H9 (cell line): ENCODE results near the gene TMBIM1. TPM values are rescaled to one million over a fixed set of nuclear protein-coding genes. Genes with fewer than 3 reads are reported as not detected.

Source experiments
- DNase-seq: peaks from one replicate; pipeline ENCODE4 v3.0.0-alpha.2; 2017
- H2AFZ ChIP-seq: one replicate; pipeline ENCODE4 v1.6.1; 2013; ENCODE audit warnings: mild to moderate bottlenecking, low read length, control low read depth, moderate library complexity
- H2AK5ac ChIP-seq: 2 replicates; pipeline ENCODE4 v1.6.1; 2013; ENCODE audit warnings: low read length, control low read depth, mixed read lengths; ENCODE audit not compliant: insufficient read length
- H2BK120ac ChIP-seq: one replicate; pipeline ENCODE4 v1.6.1; 2013; ENCODE audit warnings: low read depth, mild to moderate bottlenecking, low read length, control low read depth, inconsistent platforms; ENCODE audit not compliant: poor library complexity, severe bottlenecking
- H2BK12ac ChIP-seq: 2 replicates; pipeline ENCODE4 v1.6.1; 2013; ENCODE audit warnings: low read length, control low read depth, mixed read lengths, low read depth; ENCODE audit not compliant: insufficient read length
- H2BK15ac ChIP-seq: 2 replicates; pipeline ENCODE4 v1.6.1; 2013; ENCODE audit warnings: low read depth, low read length, control low read depth
- H2BK20ac ChIP-seq: one replicate; pipeline ENCODE4 v1.6.1; 2013; ENCODE audit warnings: low read depth, mild to moderate bottlenecking, low read length, control low read depth, inconsistent platforms; ENCODE audit not compliant: poor library complexity, severe bottlenecking
- H2BK5ac ChIP-seq: 2 replicates; pipeline ENCODE4 v1.6.1; 2013; ENCODE audit warnings: low read length, control low read depth, mixed read lengths; ENCODE audit not compliant: insufficient read length
- H3K14ac ChIP-seq: 2 replicates; pipeline ENCODE4 v1.6.1; 2013; ENCODE audit warnings: low read length, control low read depth; ENCODE audit not compliant: insufficient read depth
- H3K18ac ChIP-seq: 2 replicates; pipeline ENCODE4 v1.6.1; 2013; ENCODE audit warnings: low read depth, mild to moderate bottlenecking, mixed read lengths, low read length, control low read depth; ENCODE audit not compliant: insufficient read length
- H3K23ac ChIP-seq: 2 replicates; pipeline ENCODE4 v1.6.1; 2013; ENCODE audit warnings: low read length, control low read depth, mixed read lengths, low read depth; ENCODE audit not compliant: insufficient read length
- H3K23me2 ChIP-seq: 2 replicates; pipeline ENCODE4 v1.6.1; 2013; ENCODE audit warnings: low read depth, mild to moderate bottlenecking, mixed read lengths, low read length, control low read depth; ENCODE audit not compliant: insufficient read length, poor library complexity, severe bottlenecking
- H3K27ac ChIP-seq: 2 replicates; pipeline ENCODE4 v1.5.1; 2013; ENCODE audit warnings: low read length, control low read depth, mixed read lengths, low read depth; ENCODE audit not compliant: insufficient read length
- H3K27me3 ChIP-seq: 2 replicates; pipeline ENCODE4 v1.6.1; 2013; ENCODE audit warnings: low read length, control low read depth, inconsistent platforms; ENCODE audit not compliant: insufficient read depth
- H3K4ac ChIP-seq: 2 replicates; pipeline ENCODE4 v1.6.1; 2013; ENCODE audit warnings: low read depth, mild to moderate bottlenecking, control low read depth, inconsistent platforms, low read length, moderate library complexity
- H3K4me1 ChIP-seq: 2 replicates; pipeline ENCODE4 v1.6.1; 2013; ENCODE audit warnings: low read length, control low read depth, inconsistent platforms; ENCODE audit not compliant: insufficient read depth
- H3K4me2 ChIP-seq: 2 replicates; pipeline ENCODE4 v1.6.1; 2013; ENCODE audit warnings: low read length, control low read depth, mixed read lengths; ENCODE audit not compliant: insufficient read length, insufficient read depth
- H3K56ac ChIP-seq: 2 replicates; pipeline ENCODE4 v1.6.1; 2013; ENCODE audit warnings: low read depth, mild to moderate bottlenecking, mixed read lengths, low read length, control low read depth; ENCODE audit not compliant: insufficient read length
- H3K79me1 ChIP-seq: 2 replicates; pipeline ENCODE4 v1.6.1; 2013; ENCODE audit warnings: low read depth, mild to moderate bottlenecking, moderate library complexity, low read length, control low read depth, inconsistent platforms; ENCODE audit not compliant: insufficient read depth, poor library complexity, severe bottlenecking
- H3K79me2 ChIP-seq: 2 replicates; pipeline ENCODE4 v1.6.1; 2013; ENCODE audit warnings: low read length, control low read depth, inconsistent platforms; ENCODE audit not compliant: insufficient read depth
- H3K9ac ChIP-seq: 2 replicates; pipeline ENCODE4 v1.6.1; 2013; ENCODE audit warnings: low read length, control low read depth, mixed read lengths; ENCODE audit not compliant: insufficient read length; ENCODE audit errors: extremely low read depth
- H3K9me3 ChIP-seq: one replicate; pipeline ENCODE4 v1.6.1; 2013; ENCODE audit warnings: low read depth, low read length, inconsistent platforms; ENCODE audit not compliant: control insufficient read depth
- H3T11ph ChIP-seq: one replicate; pipeline ENCODE4 v1.6.1; 2013; ENCODE audit warnings: mild to moderate bottlenecking, low read length, control low read depth, inconsistent platforms
- H4K20me1 ChIP-seq: one replicate; pipeline ENCODE4 v1.6.1; 2013; ENCODE audit not compliant: control insufficient read depth, insufficient read length, insufficient read depth
- H4K5ac ChIP-seq: 2 replicates; pipeline ENCODE4 v1.6.1; 2013; ENCODE audit warnings: low read depth, mild to moderate bottlenecking, mixed read lengths, low read length, control low read depth; ENCODE audit not compliant: insufficient read length
- H4K8ac ChIP-seq: replicated peaks from 2 replicates; pipeline ENCODE4 v1.6.1; 2013; ENCODE audit warnings: low read length, control low read depth, mixed read lengths, low read depth; ENCODE audit not compliant: insufficient read length
- H4K91ac ChIP-seq: 2 replicates; pipeline ENCODE4 v1.6.1; 2013; ENCODE audit warnings: low read depth, mild to moderate bottlenecking, moderate library complexity, mixed read lengths, low read length, control low read depth; ENCODE audit not compliant: insufficient read length
- H3K27ac Mint-ChIP-seq, 3 experiments: 2 replicates in 2 of 3; 3 replicates in 1 of 3; pipeline ENCODE4 v1.8.0; 2020 to 2021; ENCODE audit warnings: mixed read lengths in 3 of 3, mild to moderate bottlenecking in 1 of 3, moderate library complexity in 1 of 3
- H3K27me3 Mint-ChIP-seq: 2 replicates; pipeline ENCODE4 v1.8.0; 2021; ENCODE audit warnings: low read depth, mild to moderate bottlenecking, moderate library complexity, mixed read lengths
- H3K36me3 Mint-ChIP-seq, 3 experiments: 2 replicates in 2 of 3; 3 replicates in 1 of 3; pipeline ENCODE4 v1.8.0; 2020 to 2021; ENCODE audit warnings: low read depth in 3 of 3, mixed read lengths in 3 of 3; ENCODE audit not compliant: insufficient read depth in 1 of 3
- H3K4me1 Mint-ChIP-seq, 2 experiments: 2 replicates each; pipeline ENCODE4 v1.8.0; 2020; ENCODE audit warnings: mixed read lengths in 2 of 2
- H3K4me3 Mint-ChIP-seq, 2 experiments: 2 replicates in 1 of 2; 3 replicates in 1 of 2; pipeline ENCODE4 v1.8.0; 2020 to 2021; ENCODE audit warnings: mild to moderate bottlenecking in 2 of 2, mixed read lengths in 2 of 2, moderate library complexity in 1 of 2
- H3K9me3 Mint-ChIP-seq, 2 experiments: 2 replicates in 1 of 2; 3 replicates in 1 of 2; pipeline ENCODE4 v1.8.0; 2020; ENCODE audit warnings: mild to moderate bottlenecking in 2 of 2, mixed read lengths in 2 of 2, moderate library complexity in 1 of 2
- CTCF ChIP-seq: fragments of 200-600 bp; sonication (generic); conservative IDR thresholded peaks from 3 replicates; pipeline ENCODE4 v1.8.0; 2021; ENCODE audit warnings: antibody characterized with exemption, mild to moderate bottlenecking
- WGBS: extraction: QIAGEN DNeasy Blood & Tissue Kit; methylation state at CpG from one replicate; pipeline ENCODE4 v1.1.7; 2013; ENCODE audit warnings: missing lambda C conversion rate, low lambda C conversion rate, mixed read lengths; ENCODE audit not compliant: insufficient read length; ENCODE audit errors: extremely low coverage; 5-methylcytosine and 5-hydroxymethylcytosine counted together
- total RNA-seq: library from RNA; stranded (reverse); gene quantifications from 2 replicates; pipeline ENCODE4 v1.2.1, GENCODE V29; 2021

Gene TMBIM1
- total RNA-seq, 1 experiment from 2014 or later = 17.4 TPM

GRCh38 chr2:218238887-218239286 is 53.4 kb downstream of the TMBIM1 start:
- peaks cover 34 to 92% (median 69%) of the 10 kb centered on the region in 3 experiments; a peak in 6 of 7 replicates for H3K36me3 Mint-ChIP-seq
- H3K56ac ChIP-seq = no peak overlapping the region
- no peak overlapping the region for H2BK5ac ChIP-seq
- no peaks in the 10 kb centered on the region for H3K9me3 ChIP-seq
- no peak overlapping the region for H4K91ac ChIP-seq
- H4K8ac ChIP-seq = no peak overlapping the region
- no peaks in the 10 kb centered on the region for H3K79me2 ChIP-seq
- no peak overlapping the region for H2BK12ac ChIP-seq
- H2BK20ac ChIP-seq = no peak overlapping the region
- WGBS = no CpG with 5 or more reads among the region's 1 CpG
- no peak overlapping the region for H3K4ac ChIP-seq
- no peaks in the 10 kb centered on the region for H3K4me1 Mint-ChIP-seq
- no peaks in the 10 kb centered on the region for H3K79me1 ChIP-seq
- H3K27ac ChIP-seq = no peak overlapping the region
- H2AK5ac ChIP-seq = no peak overlapping the region
- H3K27ac Mint-ChIP-seq = no peak overlapping the region
- DNase-seq = no peak
- no peak overlapping the region for H3K4me3 Mint-ChIP-seq
- no peaks in the 10 kb centered on the region for H3K23me2 ChIP-seq
- H3K27me3 Mint-ChIP-seq = no peaks in the 10 kb centered on the region
- H3K9me3 Mint-ChIP-seq = no peaks in the 10 kb centered on the region
- H2BK15ac ChIP-seq = no peak overlapping the region
- no peak overlapping the region for H4K5ac ChIP-seq
- no peaks in the 10 kb centered on the region for H3K4me1 ChIP-seq
- H3K27me3 ChIP-seq = no peaks in the 10 kb centered on the region
- no peak overlapping the region for H3K9ac ChIP-seq
- H3K23ac ChIP-seq = no peak overlapping the region
- H2AFZ ChIP-seq = no peak overlapping the region
- H3T11ph ChIP-seq = no peak overlapping the region
- H3K18ac ChIP-seq = no peak overlapping the region
- no peaks in the 10 kb centered on the region for H4K20me1 ChIP-seq
- TF ChIP-seq CTCF = no peak
- H3K4me2 ChIP-seq = no peak overlapping the region
- H2BK120ac ChIP-seq = no peak overlapping the region
- no peak overlapping the region for H3K14ac ChIP-seq
